HCT116 (cell line): ENCODE results near the gene SH3GL2. TPM values are rescaled to one million over a fixed set of nuclear protein-coding genes. Genes with fewer than 3 reads are reported as not detected.

Experiments
- ATAC-seq: fragments of 200-7000 bp; cut with Tn5 transposase; 2 replicates; pipeline ENCODE4 v1.9.1; 2020; ENCODE audit warnings: mild to moderate bottlenecking, moderate library complexity
- BruUV-seq: library from RNA; stranded (reverse); fragments of 400-500 nt; replicated peaks from 2 replicates; lab custom pipeline; 2021; lab: Mats Ljungman, UMichigan
- CTCF ChIA-PET: fragments of 300-600 bp; sonication (Branson Sonifier 250); formaldehyde crosslinking; loops from one replicate; lab custom pipeline; 2021; ENCODE audit warnings: antibody characterized with exemption; lab: Charles Lee
- POLR2A ChIA-PET: fragments of 300-600, 350-600 bp; sonication (Branson Sonifier 250); formaldehyde crosslinking; loops from one replicate; lab custom pipeline; 2021; ENCODE audit warnings: antibody characterized with exemption; lab: Charles Lee
- RAD21 ChIA-PET, 2 experiments: fragments of 300-600 bp; sonication (Branson Sonifier 250); formaldehyde crosslinking; loops; one replicate each; lab custom pipeline; 2023; ENCODE audit warnings: low total read pairs in 2 of 2; ENCODE audit not compliant: uncharacterized antibody in 2 of 2, unreplicated experiment in 2 of 2, low non-redundant PET in 1 of 2; lab: Charles Lee
- DNase-seq: peaks from one replicate; pipeline ENCODE4 v3.0.0-alpha.2; 2010; ENCODE audit warnings: low read depth, low spot score
- H2AFZ ChIP-seq: fragments of 200-600 bp; shearing (Covaris generic), sonication (generic); 2 replicates; pipeline ENCODE4 v1.6.1; 2017; ENCODE audit warnings: low read depth, mixed run types, mixed read lengths, antibody characterized with exemption, low read length; ENCODE audit not compliant: poor library complexity, severe bottlenecking
- H3K27ac ChIP-seq: 2 replicates; pipeline ENCODE4 v1.5.1; 2012; ENCODE audit warnings: low read depth, low read length
- H3K27me3 ChIP-seq: fragments of 200-600 bp; sonication (generic); 2 replicates; pipeline ENCODE4 v1.6.1; 2016; ENCODE audit warnings: mixed run types, low read length, mixed read lengths; ENCODE audit not compliant: insufficient read depth
- H3K36me3 ChIP-seq, 2 experiments: fragments of 200-500 bp in 1 of 2; fragments of 200-600 bp in 1 of 2; sonication (Bioruptor generic) in 1 of 2; sonication (generic) in 1 of 2; 2 replicates each; pipeline versions ENCODE4 v1.5.1 to v1.6.1; 2014 to 2016; ENCODE audit warnings: low read length in 2 of 2, inconsistent platforms in 1 of 2, mixed read lengths in 1 of 2, mixed run types in 1 of 2; ENCODE audit not compliant: insufficient read depth in 2 of 2, control insufficient read depth in 1 of 2
- H3K4me1 ChIP-seq, 2 experiments: fragments of 200-600 bp in 1 of 2; sonication (generic) in 1 of 2; 2 replicates each; pipeline versions ENCODE4 v1.5.1 to v1.6.1; 2012 to 2017; ENCODE audit warnings: low read length in 2 of 2, inconsistent platforms in 1 of 2, mild to moderate bottlenecking in 1 of 2, mixed read lengths in 1 of 2, mixed run types in 1 of 2, moderate library complexity in 1 of 2; ENCODE audit not compliant: insufficient read depth in 2 of 2, control insufficient read depth in 1 of 2
- H3K4me2 ChIP-seq: fragments of 200-600 bp; sonication (generic); 2 replicates; pipeline ENCODE4 v1.6.1; 2017; ENCODE audit warnings: mixed run types, low read length, mixed read lengths
- H3K4me3 ChIP-seq, 2 experiments: fragments of 200-600 bp in 1 of 2; sonication (generic) in 1 of 2; replicated peaks in 1 of 2; 2 replicates each; pipeline ENCODE4 v1.5.1; 2011 to 2016; ENCODE audit warnings: low read length in 2 of 2, control low read depth in 1 of 2, low read depth in 1 of 2, mild to moderate bottlenecking in 1 of 2, mixed read lengths in 1 of 2, mixed run types in 1 of 2
- H3K79me2 ChIP-seq: fragments of 200-600 bp; sonication (generic); 2 replicates; pipeline ENCODE4 v1.6.1; 2017; ENCODE audit warnings: mild to moderate bottlenecking, mixed run types, low read length, moderate library complexity, mixed read lengths; ENCODE audit not compliant: insufficient read depth
- H3K9ac ChIP-seq: fragments of 200-600 bp; sonication (generic); 2 replicates; pipeline ENCODE4 v1.6.1; 2016; ENCODE audit warnings: low read length, mixed read lengths
- H3K9me2 ChIP-seq: fragments of 200-600 bp; sonication (generic), shearing (Covaris generic); 2 replicates; pipeline ENCODE4 v1.6.1; 2017; ENCODE audit warnings: mixed run types, mild to moderate bottlenecking, moderate library complexity; ENCODE audit not compliant: insufficient read depth
- H3K9me3 ChIP-seq, 2 experiments: fragments of 200-500 bp in 1 of 2; fragments of 200-600 bp in 1 of 2; sonication (Bioruptor generic) in 1 of 2; sonication (generic) in 1 of 2; 2 replicates each; pipeline ENCODE4 v1.6.1; 2014 to 2017; ENCODE audit warnings: low read length in 2 of 2, mixed read lengths in 2 of 2, inconsistent platforms in 1 of 2, low read depth in 1 of 2, mild to moderate bottlenecking in 1 of 2, mixed run types in 1 of 2, moderate library complexity in 1 of 2; ENCODE audit not compliant: control insufficient read depth in 1 of 2, insufficient read depth in 1 of 2
- H4K20me1 ChIP-seq: fragments of 200-600 bp; sonication (generic), shearing (Covaris generic); 2 replicates; pipeline ENCODE4 v1.6.1; 2017; ENCODE audit warnings: mixed run types, mild to moderate bottlenecking, moderate library complexity; ENCODE audit not compliant: insufficient read depth
- ATF3 ChIP-seq: IDR thresholded peaks from 2 replicates; pipeline ENCODE4 v1.6.1; 2012
- EGR1 ChIP-seq: IDR thresholded peaks from 2 replicates; pipeline ENCODE4 v1.6.1; 2012; ENCODE audit warnings: low read depth
- EZH2 ChIP-seq: fragments of 200-600 bp; sonication (generic); IDR thresholded peaks from 2 replicates; pipeline ENCODE4 v1.6.1; 2017; ENCODE audit warnings: antibody characterized with exemption, mixed run types
- FOSL1 ChIP-seq: IDR thresholded peaks from 2 replicates; pipeline ENCODE4 v1.6.1; 2012; ENCODE audit warnings: low read depth
- JUND ChIP-seq: IDR thresholded peaks from 2 replicates; pipeline ENCODE4 v1.6.1; 2012
- MAX ChIP-seq: IDR thresholded peaks from 2 replicates; pipeline ENCODE4 v1.6.1; 2012
- POLR2AphosphoS5 ChIP-seq: IDR thresholded peaks from 2 replicates; pipeline ENCODE4 v1.6.1; 2011; ENCODE audit warnings: mild to moderate bottlenecking, low read depth, low read length, moderate library complexity
- RAD21 ChIP-seq: IDR thresholded peaks from 2 replicates; pipeline ENCODE4 v1.6.1; 2012; ENCODE audit warnings: low read depth, mild to moderate bottlenecking
- REST ChIP-seq: IDR thresholded peaks from 2 replicates; pipeline ENCODE4 v1.6.1; 2012; ENCODE audit warnings: low read depth
- SIN3A ChIP-seq: IDR thresholded peaks from 2 replicates; pipeline ENCODE4 v1.6.1; 2012; ENCODE audit warnings: low read depth
- SP1 ChIP-seq: IDR thresholded peaks from 2 replicates; pipeline ENCODE4 v1.6.1; 2012; ENCODE audit warnings: low read depth
- SRF ChIP-seq: IDR thresholded peaks from 2 replicates; pipeline ENCODE4 v1.6.1; 2012; ENCODE audit warnings: low read depth
- TCF7L2 ChIP-seq: IDR thresholded peaks from 2 replicates; pipeline ENCODE4 v1.7.0; 2011; ENCODE audit warnings: borderline replicate concordance, inconsistent platforms; ENCODE audit not compliant: insufficient read depth, insufficient read length; ENCODE audit errors: extremely low read depth
- YY1 ChIP-seq: IDR thresholded peaks from 2 replicates; pipeline ENCODE4 v1.6.1; 2011; ENCODE audit warnings: low read length, low read depth, moderate library complexity, mild to moderate bottlenecking; ENCODE audit not compliant: insufficient replicate concordance; ENCODE audit errors: extremely low read depth
- ZFX ChIP-seq: fragments of 450-650 bp; IDR thresholded peaks from 2 replicates; pipeline ENCODE4 v1.6.1; 2017
- intact Hi-C: fragments of 100-400 bp; cut with micrococcal nuclease; formaldehyde crosslinking; loops from 2 replicates; pipeline ENCODE4 v1.10.0; 2022
- total RNA-seq: library from RNA; stranded (reverse); gene quantifications from one replicate; pipeline ENCODE4 v1.2.1, GENCODE V29; 2021; ENCODE audit not compliant: unreplicated experiment

Gene SH3GL2
- total RNA-seq, 1 experiment from 2014 or later, result not detected

DNA sequence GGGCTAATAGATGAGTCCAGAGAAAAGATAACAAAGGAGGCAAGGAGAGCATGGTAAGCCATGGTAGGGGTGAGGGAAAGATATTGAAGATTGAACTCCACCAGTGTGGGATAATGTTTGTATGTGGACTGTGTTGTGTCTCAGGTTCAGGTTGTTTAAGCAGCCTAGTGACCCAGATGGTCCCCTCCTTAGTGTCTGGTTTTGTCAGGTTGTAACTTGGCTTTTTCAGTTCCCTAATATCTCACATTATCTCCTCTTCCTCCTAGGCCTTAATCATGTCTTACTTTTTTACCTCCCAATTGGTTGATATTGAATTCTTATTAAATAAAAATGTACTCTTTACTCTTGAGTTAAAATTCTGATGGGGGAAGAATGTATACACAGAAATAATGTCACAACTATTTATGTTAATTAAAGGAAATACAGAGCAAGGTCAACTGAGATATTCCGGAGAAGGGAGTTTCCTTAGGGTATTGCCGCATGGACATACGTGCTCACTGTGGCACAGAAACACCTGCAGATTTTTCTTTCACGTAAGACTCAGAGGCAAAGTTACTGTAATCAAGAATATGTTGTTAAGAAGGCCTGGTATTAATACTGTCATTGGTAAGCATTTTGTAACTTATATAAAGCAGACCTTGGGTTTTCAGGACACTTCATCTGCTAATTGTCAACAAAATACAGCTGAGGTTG is 23.4 kb upstream of the SH3GL2 start:
- Histone ChIP-seq H3K4me3 (no peak overlapping the region), H3K4me2 (no peak overlapping the region), H3K79me2 (no peaks in the 10 kb centered on the region), H3K36me3 (no peaks in the 10 kb centered on the region), H3K27me3 (no peaks in the 10 kb centered on the region), H3K27ac (no peak overlapping the region), H3K4me1 (no peaks in the 10 kb centered on the region), H4K20me1 (no peaks in the 10 kb centered on the region), H3K9me2 (no peaks in the 10 kb centered on the region), H3K9ac (no peak overlapping the region), H3K9me3 (no peaks in the 10 kb centered on the region), H2AFZ (no peak overlapping the region)
- intact Hi-C loops, result no loop called here
- no peak for ATAC-seq
- BruUV-seq, result no TSS peak
- ChIA-PET CTCF (no interaction called here), RAD21 (no interaction called here), POLR2A (interaction anchor here (0.6 kb wide), 1 partner anchor 242 kb away, joined by 3 read pairs; no protein-coding TSS in a partner anchor)
- no peak for TF ChIP-seq JUND
- no peak for TF ChIP-seq RAD21
- TF ChIP-seq ZFX, result no peak
- TF ChIP-seq SP1, result no peak
- no peak for TF ChIP-seq SRF
- no peak for TF ChIP-seq EGR1
- DNase-seq, result no peak

DNA sequence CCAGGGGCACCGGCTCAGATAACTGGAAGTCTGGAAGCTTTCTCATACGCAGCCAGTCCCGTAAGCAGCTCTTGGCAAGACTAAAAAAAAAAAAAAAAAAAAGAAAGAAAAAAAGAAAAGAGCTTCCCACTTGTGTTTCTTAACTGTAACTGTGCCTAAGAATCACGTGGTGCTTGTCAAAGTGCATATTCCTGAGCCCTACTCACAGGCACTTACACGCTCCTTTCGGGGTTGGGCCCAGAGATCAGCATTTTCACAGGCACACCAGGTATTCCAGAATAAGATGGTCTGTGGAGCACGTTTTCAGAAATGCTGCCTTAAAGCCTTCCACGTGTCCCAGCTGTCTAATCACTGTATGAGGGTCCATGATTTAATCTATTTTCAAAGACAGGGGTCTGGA is 22.6 kb upstream of the SH3GL2 start:
- no TSS peak for BruUV-seq
- Histone ChIP-seq H3K27me3 (no peaks in the 10 kb centered on the region), H3K9ac (no peak overlapping the region), H3K4me2 (no peak overlapping the region), H4K20me1 (no peaks in the 10 kb centered on the region), H3K9me3 (no peaks in the 10 kb centered on the region), H3K9me2 (no peaks in the 10 kb centered on the region), H3K27ac (no peak overlapping the region), H3K79me2 (no peaks in the 10 kb centered on the region), H3K36me3 (no peaks in the 10 kb centered on the region), H3K4me3 (no peak overlapping the region), H3K4me1 (no peaks in the 10 kb centered on the region)
- no peak for ATAC-seq
- ChIA-PET POLR2A (interaction anchor here (0.6 kb wide), 1 partner anchor 241 kb away, joined by 3 read pairs; no protein-coding TSS in a partner anchor), CTCF (no interaction called here)
- intact Hi-C loops, result no loop called here
- DNase-seq, result no peak
- no peak for TF ChIP-seq MAX
- TF ChIP-seq SIN3A, result no peak
- TF ChIP-seq TCF7L2, result no peak
- no peak for TF ChIP-seq REST
- no peak for TF ChIP-seq ZFX
- no peak for TF ChIP-seq EGR1
- no peak for TF ChIP-seq POLR2AphosphoS5
- no peak for TF ChIP-seq ATF3
- no peak for TF ChIP-seq YY1
- no peak for TF ChIP-seq EZH2
- TF ChIP-seq JUND, result no peak
- TF ChIP-seq FOSL1, result no peak
- TF ChIP-seq, all 23 proteins: peak for 0
- no peak overlapping the region for H2AFZ ChIP-seq
- RAD21 ChIA-PET, result no interaction called here
